Lower leg skin (tissue), 4 donors: ENCODE data around the gene ZSWIM6. TPM values are rescaled to one million over a fixed set of nuclear protein-coding genes. Genes with fewer than 3 reads are reported as not detected.

Source experiments
- DNase-seq, 2 donors: peaks; one replicate each; pipeline ENCODE4 v3.0.0-alpha.2; 2019; ENCODE audit warnings: low spot score in 2 of 2
- H3K4me3 ChIP-seq: fragments of 200-600 bp; sonication (generic); 2 replicates; pipeline ENCODE4 v1.5.1; 2017; ENCODE audit warnings: mild to moderate bottlenecking, low read depth; ENCODE audit not compliant: poor library complexity, severe bottlenecking
- POLR2A ChIP-seq, 2 donors: fragments of 450-650 bp; IDR thresholded peaks; one replicate each; pipeline ENCODE4 v1.6.1; 2016 to 2017; ENCODE audit warnings: antibody characterized with exemption in 2 of 2, mild to moderate bottlenecking in 1 of 2, moderate library complexity in 1 of 2
- WGBS, 2 donors: methylation state at CpG; one replicate each; pipeline ENCODE4 v1.1.5; 2018; 5-methylcytosine and 5-hydroxymethylcytosine counted together
- intact Hi-C: fragments of 100-400 bp; cut with DNase I; formaldehyde crosslinking; loops from one replicate; pipeline ENCODE4 v1.15.0; 2023; ENCODE audit warnings: low total_unique reads
- total RNA-seq, 4 donors: library from RNA; depleted of rRNA; stranded (reverse); fragments of >200 nt; gene quantifications; one replicate each; pipeline ENCODE4 v1.1.0, GENCODE V29; 2016
- TF ChIP-seq, protein P1 (sequence below), 3 donors: fragments of 450-650 bp; IDR thresholded peaks; one replicate each; pipeline ENCODE4 v1.5.1; 2016; ENCODE audit warnings: antibody characterized with exemption in 3 of 3, mild to moderate bottlenecking in 3 of 3, moderate library complexity in 2 of 3

Gene ZSWIM6
- total RNA-seq, 4 donors from 2014 or later: 7.1 to 8.7 (median 8.1) TPM

DNA sequence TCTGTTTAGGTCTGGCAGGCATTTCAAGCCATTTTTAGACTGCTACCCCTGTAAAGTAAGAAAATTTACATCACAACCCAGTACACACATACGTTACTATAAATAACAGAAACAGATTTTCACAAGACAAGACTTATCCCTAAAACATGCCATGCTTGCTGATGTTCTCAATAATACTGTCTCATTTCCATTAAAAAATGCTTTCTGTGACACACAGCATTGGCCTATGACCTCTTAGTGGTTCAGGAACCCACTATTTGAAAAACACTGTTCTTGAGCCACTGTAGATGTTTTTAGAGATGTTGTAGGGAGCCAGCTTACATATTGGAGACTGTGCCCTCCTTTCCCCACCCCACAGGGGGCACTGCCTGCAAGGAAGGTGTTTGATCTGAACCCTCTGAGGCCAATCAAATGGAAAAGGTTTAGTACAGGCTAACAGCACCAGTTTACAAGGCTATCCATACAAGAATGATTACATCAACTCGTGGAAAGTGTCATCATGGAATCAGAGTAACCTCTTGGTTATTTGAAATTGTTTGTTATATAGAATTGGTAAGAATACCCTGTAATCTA lies 30.8 kb downstream of the ZSWIM6 start:
- intact Hi-C loops: no loop called here
- 73 to 75% methylated on average over 2 of the region's 2 CpGs for WGBS, 2 donors
- H3K4me3 ChIP-seq: no peak overlapping the region
- DNase-seq: no peak
- no peak for TF ChIP-seq POLR2A (IDR thresholded peaks at IDR 0.05)
- TF ChIP-seq, protein P1, sequence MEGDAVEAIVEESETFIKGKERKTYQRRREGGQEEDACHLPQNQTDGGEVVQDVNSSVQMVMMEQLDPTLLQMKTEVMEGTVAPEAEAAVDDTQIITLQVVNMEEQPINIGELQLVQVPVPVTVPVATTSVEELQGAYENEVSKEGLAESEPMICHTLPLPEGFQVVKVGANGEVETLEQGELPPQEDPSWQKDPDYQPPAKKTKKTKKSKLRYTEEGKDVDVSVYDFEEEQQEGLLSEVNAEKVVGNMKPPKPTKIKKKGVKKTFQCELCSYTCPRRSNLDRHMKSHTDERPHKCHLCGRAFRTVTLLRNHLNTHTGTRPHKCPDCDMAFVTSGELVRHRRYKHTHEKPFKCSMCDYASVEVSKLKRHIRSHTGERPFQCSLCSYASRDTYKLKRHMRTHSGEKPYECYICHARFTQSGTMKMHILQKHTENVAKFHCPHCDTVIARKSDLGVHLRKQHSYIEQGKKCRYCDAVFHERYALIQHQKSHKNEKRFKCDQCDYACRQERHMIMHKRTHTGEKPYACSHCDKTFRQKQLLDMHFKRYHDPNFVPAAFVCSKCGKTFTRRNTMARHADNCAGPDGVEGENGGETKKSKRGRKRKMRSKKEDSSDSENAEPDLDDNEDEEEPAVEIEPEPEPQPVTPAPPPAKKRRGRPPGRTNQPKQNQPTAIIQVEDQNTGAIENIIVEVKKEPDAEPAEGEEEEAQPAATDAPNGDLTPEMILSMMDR (IDR thresholded peaks at IDR 0.05): no peak

DNA sequence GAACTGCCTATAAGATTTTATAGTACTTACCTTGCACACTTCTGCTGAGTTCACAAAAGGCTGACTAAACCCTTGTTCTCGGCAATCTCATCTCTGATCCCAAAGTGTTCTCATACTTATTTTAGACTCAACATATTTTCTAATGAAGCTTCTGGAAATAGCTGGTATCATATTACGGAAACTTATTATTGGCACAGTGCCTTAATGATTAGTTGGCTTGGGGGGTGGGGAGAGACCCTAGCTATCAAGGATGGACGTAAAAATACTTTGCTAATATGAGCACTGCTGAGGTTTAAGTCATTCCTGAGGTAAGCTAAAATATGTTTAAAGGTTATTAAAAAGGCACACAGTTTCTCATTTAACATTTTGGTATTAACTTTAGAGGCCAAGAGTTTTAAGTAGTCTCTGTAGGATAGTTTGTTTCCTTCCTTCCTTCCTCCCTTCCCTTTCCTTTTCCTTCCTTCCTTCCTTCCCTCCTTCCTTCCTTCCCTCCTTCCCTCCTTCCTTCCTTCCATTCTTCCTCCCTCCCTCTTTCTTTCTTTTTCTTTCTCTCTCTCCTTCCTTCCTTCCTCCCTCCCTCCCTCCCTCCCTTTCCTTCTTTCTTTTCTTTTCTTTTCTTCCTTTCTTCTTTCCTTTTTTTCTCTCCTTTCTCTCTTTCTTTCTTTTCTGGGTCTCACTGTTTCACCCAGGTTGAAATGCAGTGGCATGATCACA lies 31.5 kb downstream of the ZSWIM6 start:
- no peak overlapping the region for H3K4me3 ChIP-seq
- DNase-seq: no peak
- no peak for TF ChIP-seq POLR2A (IDR thresholded peaks at IDR 0.05)
- TF ChIP-seq, protein P1 (IDR thresholded peaks at IDR 0.05): no peak
- intact Hi-C loops: no loop called here
- 87 to 90% methylated on average over 3 of the region's 3 CpGs for WGBS, 2 donors

DNA sequence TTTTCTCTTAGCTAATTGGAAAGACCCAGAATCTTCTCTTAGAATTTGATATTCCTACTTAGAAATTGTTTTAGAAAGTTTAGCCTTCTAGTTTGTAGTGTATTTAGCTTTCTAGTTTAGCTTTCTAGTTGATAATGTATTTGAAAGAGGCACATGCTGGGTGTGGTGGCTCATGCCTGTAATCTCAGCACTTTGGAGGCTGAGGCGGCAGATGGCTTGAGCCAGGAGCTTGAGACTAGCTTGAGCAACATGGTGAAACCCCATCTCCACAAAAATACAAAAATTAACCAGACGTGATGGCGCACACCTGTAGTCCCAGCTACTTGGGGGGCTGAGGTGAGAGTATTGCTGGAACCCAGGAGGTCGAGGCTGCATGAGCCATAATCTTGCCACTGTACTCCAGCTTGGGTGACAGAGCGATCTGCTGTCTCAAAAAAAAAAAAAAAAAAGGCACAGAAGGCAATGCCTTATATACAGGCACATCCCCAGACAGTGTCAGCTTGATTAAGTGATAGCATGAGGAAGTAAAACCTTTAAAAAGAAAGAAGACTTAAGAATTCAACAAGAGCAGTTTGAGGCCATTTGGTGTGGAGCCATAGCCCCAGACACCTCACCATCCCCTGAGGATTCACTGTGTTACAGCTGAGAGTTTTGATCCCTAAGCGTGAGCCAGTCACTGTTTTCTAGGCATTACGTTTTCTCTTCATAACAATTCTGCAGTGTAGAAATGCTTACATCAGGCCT lies 34.6 kb downstream of the ZSWIM6 start:
- intact Hi-C loops: no loop called here
- no peak overlapping the region for H3K4me3 ChIP-seq
- WGBS, 2 donors: 90 to 93% methylated on average over 7 of the region's 7 CpGs

DNA sequence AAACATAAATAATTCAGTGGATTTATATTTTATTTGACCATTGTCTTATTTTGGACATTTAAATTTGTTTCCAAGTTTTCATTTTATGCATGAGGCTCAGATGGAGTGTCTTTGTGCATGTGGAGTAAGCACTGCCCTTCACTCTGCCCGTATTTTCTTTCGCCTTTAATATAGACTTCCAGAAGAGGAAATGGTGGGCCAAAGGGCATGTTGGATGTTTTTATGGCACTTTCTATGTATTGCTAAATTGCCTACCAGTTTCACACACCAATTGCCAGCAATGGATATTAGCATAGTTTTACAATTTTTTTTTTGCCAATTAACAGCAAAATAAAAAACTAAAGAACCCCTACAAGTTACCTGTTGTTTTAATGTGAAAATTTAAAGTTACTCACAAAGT lies 38.4 kb downstream of the ZSWIM6 start:
- DNase-seq: no peak
- 84 to 88% methylated on average over 2 of the region's 2 CpGs for WGBS, 2 donors
- intact Hi-C loops: no loop called here
- no peak for TF ChIP-seq POLR2A (IDR thresholded peaks at IDR 0.05)
- TF ChIP-seq, protein P1 (IDR thresholded peaks at IDR 0.05): no peak
- H3K4me3 ChIP-seq: no peak overlapping the region

More for the DNA sequence above, 34.6 kb downstream of the ZSWIM6 start:
- TF ChIP-seq POLR2A (IDR thresholded peaks at IDR 0.05): no peak
- TF ChIP-seq, protein P1 (IDR thresholded peaks at IDR 0.05): no peak
- no peak for DNase-seq

DNA sequence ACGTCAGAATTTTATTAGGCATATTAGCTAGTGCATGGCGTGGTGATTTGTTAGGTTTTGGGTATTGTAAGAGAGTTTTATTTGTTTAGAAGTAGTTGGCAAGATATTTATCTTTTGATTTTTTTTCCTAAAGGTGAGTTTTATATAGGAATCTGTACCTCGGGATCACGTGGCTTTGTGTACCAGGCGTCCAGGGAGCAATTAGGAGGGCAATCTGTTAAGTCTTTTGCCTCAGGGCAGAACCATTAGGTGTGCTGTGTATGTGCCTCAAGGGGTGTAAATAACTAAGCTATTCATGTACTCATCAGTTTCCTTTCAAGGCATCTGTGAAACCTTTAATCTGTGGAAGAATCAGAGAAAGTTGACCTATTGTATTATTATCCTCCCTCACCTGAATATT lies 39.4 kb downstream of the ZSWIM6 start:
- intact Hi-C loops: no loop called here
- TF ChIP-seq, protein P1 (IDR thresholded peaks at IDR 0.05): no peak
- TF ChIP-seq POLR2A (IDR thresholded peaks at IDR 0.05): no peak
- WGBS, 2 donors: 63% methylated on average over 5 of the region's 5 CpGs
- no peak for DNase-seq
- H3K4me3 ChIP-seq: no peak overlapping the region
